ENCODE measurements around the gene HOXA6. TPM values are rescaled to one million over a fixed set of nuclear protein-coding genes. Genes with fewer than 3 reads are reported as not detected.

Gene HOXA6
- total and polyA plus RNA-seq, 10 of the 15 experiments (the other 5 are each of a cell fraction or from before 2014, with no cell fraction given): 0.08 TPM; not detected in 9

GRCh38 chr7:27118580-27118979 lies 29.0 kb downstream of the HOXA6 start:
- POLR2A ChIA-PET: no interaction called here

More at GRCh38 chr7:27118580-27118979, 29.0 kb downstream of the HOXA6 start:
- H3K4me1 ChIP-seq (ENCODE audit: control insufficient read depth, insufficient read depth, low read length): no peaks in the 10 kb centered on the region
- H3K4me3 ChIP-seq: no peak overlapping the region
- no TSS peak for BruUV-seq (replicated peaks)
- no peaks in the 10 kb centered on the region for H3K36me3 ChIP-seq (ENCODE audit: control insufficient read depth in 2 of 2, insufficient read depth in 2 of 2, low read length in 1 of 2)
- TF ChIP-seq ZNF274 (IDR thresholded peaks at IDR 0.05; ENCODE audit: insufficient read depth, insufficient read length) (no peak), IRF5 (IDR thresholded peaks at IDR 0.05; ENCODE audit: borderline replicate concordance) (no peak), CEBPZ (IDR thresholded peaks at IDR 0.05; ENCODE audit: low read depth, low read length) (no peak), SP1 (IDR thresholded peaks at IDR 0.05; ENCODE audit: low read depth, low read length) (no peak), SUPT20H (IDR thresholded peaks at IDR 0.05; ENCODE audit: borderline replicate concordance, control insufficient read depth, low read depth, low read length) (no peak), TBL1XR1 (IDR thresholded peaks at IDR 0.05; ENCODE audit: low read depth, low read length) (no peak), ZBTB33 (IDR thresholded peaks at IDR 0.05) (no peak), RELB (IDR thresholded peaks at IDR 0.05; ENCODE audit: low read depth) (no peak)
- 25% methylated on average over 3 of the region's 3 CpGs for WGBS (ENCODE audit: insufficient coverage, insufficient replicate concordance, low lambda C conversion rate, missing lambda C conversion rate)
- no peak overlapping the region for H3K9ac ChIP-seq (ENCODE audit: control insufficient read depth, insufficient read depth, low read length)
- no peaks in the 10 kb centered on the region; the same call in 1 of the 2 replicates for H4K20me1 ChIP-seq (ENCODE audit: control insufficient read depth, insufficient read depth)
- in situ Hi-C loops (cut with MboI): no loop called here
- no peak overlapping the region for H2AFZ ChIP-seq (ENCODE audit: control insufficient read depth, low read depth, low read length)
- no peak overlapping the region for H3K4me2 ChIP-seq (ENCODE audit: control insufficient read depth, insufficient read depth)
- RAD21 ChIA-PET (ENCODE audit: unreplicated experiment): no interaction called here
- H3K9me3 ChIP-seq (replicated peaks; ENCODE audit: control insufficient read depth, insufficient read depth, low read length): no peaks in the 10 kb centered on the region
- no peak overlapping the region for H3K27ac ChIP-seq (ENCODE audit: control insufficient read depth, insufficient read depth)
- intact Hi-C loops (cut with micrococcal nuclease; ENCODE audit: unreplicated experiment): no loop called here
- DNase-seq (ENCODE audit: low read depth, low spot score): no peak
- H3K27me3 ChIP-seq (replicated peaks in 1 of 2; ENCODE audit: control insufficient read depth in 2 of 2, insufficient read depth in 2 of 2, low read length in 1 of 2): no peaks in the 10 kb centered on the region; a peak in 1 of 4 replicates
- no peak for ATAC-seq
- H3K79me2 ChIP-seq (ENCODE audit: control insufficient read depth, insufficient read depth, low read length): no peaks in the 10 kb centered on the region
- CTCF ChIA-PET: no interaction called here
- SMC1A ChIA-PET (ENCODE audit: uncharacterized antibody, unreplicated experiment): interaction anchor here (2.8 kb wide), 1 partner anchor 35 kb away, joined by 6 read pairs; no protein-coding TSS in a partner anchor
- FAIRE-seq: no peak

Measured in GM12878 (cell line).